ENCODE measurements around the gene ADAMTS12.

GRCh38 chr5:33684496-33685159 lies 207.2 kb downstream of the ADAMTS12 start:
- no peak for TF ChIP-seq EZH2 (IDR thresholded peaks at IDR 0.05; ENCODE audit: borderline replicate concordance, low read length)
- TF ChIP-seq, protein P1, sequence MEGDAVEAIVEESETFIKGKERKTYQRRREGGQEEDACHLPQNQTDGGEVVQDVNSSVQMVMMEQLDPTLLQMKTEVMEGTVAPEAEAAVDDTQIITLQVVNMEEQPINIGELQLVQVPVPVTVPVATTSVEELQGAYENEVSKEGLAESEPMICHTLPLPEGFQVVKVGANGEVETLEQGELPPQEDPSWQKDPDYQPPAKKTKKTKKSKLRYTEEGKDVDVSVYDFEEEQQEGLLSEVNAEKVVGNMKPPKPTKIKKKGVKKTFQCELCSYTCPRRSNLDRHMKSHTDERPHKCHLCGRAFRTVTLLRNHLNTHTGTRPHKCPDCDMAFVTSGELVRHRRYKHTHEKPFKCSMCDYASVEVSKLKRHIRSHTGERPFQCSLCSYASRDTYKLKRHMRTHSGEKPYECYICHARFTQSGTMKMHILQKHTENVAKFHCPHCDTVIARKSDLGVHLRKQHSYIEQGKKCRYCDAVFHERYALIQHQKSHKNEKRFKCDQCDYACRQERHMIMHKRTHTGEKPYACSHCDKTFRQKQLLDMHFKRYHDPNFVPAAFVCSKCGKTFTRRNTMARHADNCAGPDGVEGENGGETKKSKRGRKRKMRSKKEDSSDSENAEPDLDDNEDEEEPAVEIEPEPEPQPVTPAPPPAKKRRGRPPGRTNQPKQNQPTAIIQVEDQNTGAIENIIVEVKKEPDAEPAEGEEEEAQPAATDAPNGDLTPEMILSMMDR (conservative IDR thresholded peaks at IDR 0.05 in 1 of 2, IDR thresholded peaks at IDR 0.05 in 1 of 2; ENCODE audit: extremely low read depth in 1 of 2, insufficient read depth in 1 of 2, low read depth in 1 of 2, low read length in 2 of 2): no peak
